H1 (cell line): ENCODE data around the gene ANO6. TPM values are rescaled to one million over a fixed set of nuclear protein-coding genes. Genes with fewer than 3 reads are reported as not detected.

Experiments
- CTCF ChIA-PET: fragments of 300-600 bp; sonication (Branson Sonifier 250); formaldehyde crosslinking; loops from one replicate; lab custom pipeline; 2021; ENCODE audit not compliant: partially characterized antibody; lab: Charles Lee
- POLR2A ChIA-PET: fragments of 300-600 bp; sonication (Branson Sonifier 250); formaldehyde crosslinking; loops from one replicate; lab custom pipeline; 2021; ENCODE audit warnings: inconsistent platforms; ENCODE audit not compliant: partially characterized antibody; lab: Charles Lee
- DNase-seq, 2 experiments: peaks; one replicate each; pipeline versions ENCODE4 v3.0.0 to v3.0.0-alpha.2; 2010 to 2022; ENCODE audit warnings: low spot score in 2 of 2, low read depth in 1 of 2, mixed read lengths in 1 of 2
- FAIRE-seq: peaks from 2 replicates; lab custom pipeline; 2011; peaks lifted over from hg19 to GRCh38; lab: Jason Lieb, UNC
- H2AFZ ChIP-seq: 2 replicates; pipeline ENCODE4 v1.8.1; 2012; ENCODE audit warnings: low read length, inconsistent platforms
- H2AK5ac ChIP-seq: 2 replicates; pipeline ENCODE4 v1.6.1; 2013; ENCODE audit warnings: low read depth, low read length
- H2BK120ac ChIP-seq: replicated peaks from 2 replicates; pipeline ENCODE3; 2013; ENCODE audit warnings: low read depth, low read length, inconsistent platforms
- H2BK12ac ChIP-seq: 2 replicates; pipeline ENCODE4 v1.6.1; 2013; ENCODE audit warnings: low read depth, low read length
- H2BK15ac ChIP-seq: 2 replicates; pipeline ENCODE4 v1.6.1; 2013; ENCODE audit warnings: low read length
- H2BK20ac ChIP-seq: 2 replicates; pipeline ENCODE4 v1.6.1; 2013; ENCODE audit warnings: low read length
- H2BK5ac ChIP-seq: 2 replicates; pipeline ENCODE4 v1.6.1; 2013; ENCODE audit warnings: low read depth, low read length
- H3K14ac ChIP-seq: 2 replicates; pipeline ENCODE4 v1.6.1; 2013; ENCODE audit warnings: inconsistent platforms; ENCODE audit not compliant: insufficient read length
- H3K18ac ChIP-seq: 2 replicates; pipeline ENCODE4 v1.6.1; 2013; ENCODE audit warnings: low read length; ENCODE audit errors: extremely low read depth
- H3K23ac ChIP-seq: 2 replicates; pipeline ENCODE4 v1.6.1; 2013; ENCODE audit warnings: inconsistent platforms; ENCODE audit not compliant: insufficient read length
- H3K23me2 ChIP-seq: 2 replicates; pipeline ENCODE4 v1.6.1; 2013; ENCODE audit warnings: low read depth, low read length
- H3K27ac ChIP-seq: 2 replicates; pipeline ENCODE4 v1.6.1; 2011; ENCODE audit warnings: low read depth, low read length, inconsistent platforms
- H3K27me3 ChIP-seq, 4 experiments: replicated peaks in 1 of 4; 1 replicate in 1 of 4; 2 replicates in 3 of 4; pipeline versions ENCODE4 v1.6.1 to v1.8.1; 2011 to 2013; ENCODE audit warnings: low read length in 3 of 4, mild to moderate bottlenecking in 3 of 4, inconsistent platforms in 2 of 4, mixed read lengths in 2 of 4, moderate library complexity in 1 of 4; ENCODE audit not compliant: control insufficient read depth in 3 of 4, insufficient read depth in 3 of 4; ENCODE audit errors: extremely low read depth in 1 of 4
- H3K36me3 ChIP-seq, 4 experiments: 2 replicates each; pipeline versions ENCODE4 v1.6.1 to v1.8.1; 2011 to 2013; ENCODE audit warnings: mild to moderate bottlenecking in 4 of 4, low read length in 3 of 4, moderate library complexity in 2 of 4, control low read depth in 1 of 4, inconsistent platforms in 1 of 4; ENCODE audit not compliant: insufficient read depth in 4 of 4, control insufficient read depth in 2 of 4
- H3K4ac ChIP-seq: replicated peaks from 2 replicates; pipeline ENCODE3; 2013; ENCODE audit warnings: low read length, low read depth, mixed read lengths, inconsistent platforms; ENCODE audit not compliant: insufficient read length
- H3K4me1 ChIP-seq, 4 experiments: replicated peaks in 1 of 4; 1 replicate in 1 of 4; 2 replicates in 3 of 4; pipeline versions ENCODE4 v1.6.1 to v1.8.1; 2011 to 2013; ENCODE audit warnings: low read length in 3 of 4, inconsistent platforms in 2 of 4, mixed read lengths in 1 of 4; ENCODE audit not compliant: insufficient read depth in 4 of 4, control insufficient read depth in 3 of 4
- H3K4me2 ChIP-seq, 2 experiments: 2 replicates each; pipeline versions ENCODE4 v1.6.1 to v1.8.1; 2011 to 2013; ENCODE audit warnings: low read depth in 2 of 2, low read length in 2 of 2, control low read depth in 1 of 2, inconsistent platforms in 1 of 2, mild to moderate bottlenecking in 1 of 2; ENCODE audit not compliant: insufficient read depth in 1 of 2
- H3K4me3 ChIP-seq, 4 experiments: fragments of 200-600, 300-600 bp in 1 of 4; sonication (generic), shearing (Covaris generic), sonication (Bioruptor Twin) in 1 of 4; 2 replicates each; pipeline versions ENCODE4 v1.5.1 to v1.8.1; 2011 to 2016; ENCODE audit warnings: low read length in 4 of 4, low read depth in 3 of 4, control low read depth in 2 of 4, inconsistent platforms in 2 of 4, mild to moderate bottlenecking in 2 of 4, mixed read lengths in 1 of 4, moderate library complexity in 1 of 4; ENCODE audit not compliant: insufficient read depth in 2 of 4; ENCODE audit errors: extremely low read depth in 1 of 4
- H3K56ac ChIP-seq: replicated peaks from 2 replicates; pipeline ENCODE3; 2013; ENCODE audit warnings: low read depth, mild to moderate bottlenecking, mixed read lengths, low read length, inconsistent platforms; ENCODE audit not compliant: insufficient read length
- H3K79me1 ChIP-seq: 2 replicates; pipeline ENCODE4 v1.6.1; 2013; ENCODE audit warnings: low read depth, low read length, control low read depth
- H3K79me2 ChIP-seq, 2 experiments: 2 replicates each; pipeline versions ENCODE4 v1.6.1 to v1.8.1; 2012 to 2013; ENCODE audit warnings: low read length in 2 of 2, mild to moderate bottlenecking in 2 of 2, inconsistent platforms in 1 of 2; ENCODE audit not compliant: insufficient read depth in 2 of 2, control insufficient read depth in 1 of 2
- H3K9ac ChIP-seq, 4 experiments: replicated peaks in 1 of 4; 1 replicate in 1 of 4; 2 replicates in 3 of 4; pipeline versions ENCODE4 v1.6.1 to v1.8.1; 2011 to 2013; ENCODE audit warnings: low read depth in 3 of 4, low read length in 3 of 4, control low read depth in 2 of 4, mild to moderate bottlenecking in 2 of 4, moderate library complexity in 2 of 4, inconsistent platforms in 1 of 4; ENCODE audit errors: extremely low read depth in 1 of 4
- H3K9me3 ChIP-seq, 2 experiments: 2 replicates each; pipeline versions ENCODE4 v1.6.1 to v1.8.1; 2012 to 2013; ENCODE audit warnings: mild to moderate bottlenecking in 2 of 2, moderate library complexity in 2 of 2, control low read depth in 1 of 2, inconsistent platforms in 1 of 2, low read depth in 1 of 2, low read length in 1 of 2, mixed read lengths in 1 of 2; ENCODE audit not compliant: insufficient read depth in 2 of 2
- H4K20me1 ChIP-seq, 2 experiments: replicated peaks in 1 of 2; 2 replicates each; pipeline versions ENCODE3 to v1.8.1; 2011 to 2013; ENCODE audit warnings: inconsistent platforms in 2 of 2, low read length in 2 of 2, mild to moderate bottlenecking in 1 of 2; ENCODE audit not compliant: insufficient read depth in 2 of 2, control insufficient read depth in 1 of 2
- H4K5ac ChIP-seq: 2 replicates; pipeline ENCODE4 v1.6.1; 2013; ENCODE audit warnings: low read length, low read depth, mixed read lengths, inconsistent platforms; ENCODE audit not compliant: insufficient read length
- H4K8ac ChIP-seq: 2 replicates; pipeline ENCODE4 v1.8.0; 2013; ENCODE audit warnings: mild to moderate bottlenecking, moderate library complexity, low read length, inconsistent platforms; ENCODE audit not compliant: insufficient read depth; ENCODE audit errors: extremely low read depth
- H4K91ac ChIP-seq: replicated peaks from 2 replicates; pipeline ENCODE3; 2013; ENCODE audit warnings: low read length, mixed read lengths, inconsistent platforms; ENCODE audit not compliant: insufficient read length
- EZH2 ChIP-seq: fragments of 200-600 bp; sonication (generic); IDR thresholded peaks from 2 replicates; pipeline ENCODE4 v1.7.1; 2012; ENCODE audit warnings: low read depth, mild to moderate bottlenecking, moderate library complexity, low read length, inconsistent platforms; ENCODE audit not compliant: severe bottlenecking
- MAFK ChIP-seq: IDR thresholded peaks from 2 replicates; pipeline ENCODE4 v1.6.1; 2012; ENCODE audit warnings: low read depth, mild to moderate bottlenecking, improper control_type of control experiment, low read length
- PHF8 ChIP-seq: fragments of 200-600 bp; sonication (generic); conservative IDR thresholded peaks from 2 replicates; pipeline ENCODE4 v1.7.1; 2012; ENCODE audit warnings: low read depth, mild to moderate bottlenecking, inconsistent platforms, low read length, moderate library complexity
- WGBS, 2 experiments: shearing (Covaris generic) in 1 of 2; methylation state at CpG; one replicate each; pipeline versions ENCODE4 v1.1.6 to v1.1.7; 2013 to 2015; ENCODE audit warnings: low lambda C conversion rate in 2 of 2, mixed read lengths in 2 of 2, inconsistent platforms in 1 of 2, low coverage in 1 of 2, missing lambda C conversion rate in 1 of 2; ENCODE audit not compliant: insufficient replicate concordance in 2 of 2, insufficient coverage in 1 of 2, insufficient read length in 1 of 2; ENCODE audit errors: extremely low coverage in 1 of 2, missing lambda C conversion rate in 1 of 2; 5-methylcytosine and 5-hydroxymethylcytosine counted together
- polyA plus RNA-seq, 7 experiments: library from polyadenylated mRNA; depleted of rRNA in 3 of 7; stranded (reverse) in 5 of 7; unstranded in 2 of 7; fragments of >200 nt in 5 of 7; fragments of 200-250 nt in 2 of 7; gene quantifications; 1 replicate in 5 of 7; 2 replicates in 1 of 7; 4 replicates in 1 of 7; pipeline versions ENCODE4 v1.2.1 to v1.2.3, GENCODE V29; 2011 to 2013; ENCODE audit warnings: missing spikeins in 2 of 7, mixed read lengths in 2 of 7
- total RNA-seq: library from RNA; stranded (reverse); fragmentation: NEBNext Ultra II Directional; extraction: Animal tissue kit (Norgen Biotek cat#: 25700); gene quantifications from 2 replicates; pipeline ENCODE4 v1.2.1, GENCODE V29; 2021

Gene ANO6
- total and polyA plus RNA-seq, 2 of the 8 experiments (the other 6 are each of a cell fraction or from before 2014, with no cell fraction given), result 15.1 to 39.7 TPM

DNA sequence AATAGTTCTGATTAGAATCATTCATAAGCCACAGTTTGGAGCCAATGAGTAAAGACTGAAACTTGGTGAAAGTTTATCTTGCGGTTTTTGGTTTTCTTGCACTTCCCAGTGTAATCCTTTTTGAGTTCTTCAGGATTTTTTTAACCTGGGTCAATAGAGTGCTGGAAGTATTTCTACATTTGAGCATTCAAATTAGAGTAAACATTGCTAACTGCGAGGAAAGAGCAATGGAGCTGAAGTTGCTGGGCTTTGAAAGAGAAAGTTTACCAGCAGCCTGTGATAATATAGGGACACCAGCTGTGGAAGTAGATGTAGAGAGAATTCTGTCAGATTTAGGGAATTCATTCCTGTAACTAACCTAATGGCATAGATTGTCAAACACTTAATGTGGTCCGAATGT, 30.3 kb downstream of the ANO6 start:
- Histone ChIP-seq H3K4me1 (peaks cover 0 to 6% (median 1%) of the 10 kb centered on the region in 4 experiments; a peak in 2 of 7 replicates), H2BK5ac (no peak overlapping the region), H2BK120ac (no peak overlapping the region), H2BK20ac (no peak overlapping the region), H3K27ac (no peak overlapping the region), H3K9me3 (no peaks in the 10 kb centered on the region; a peak in 1 of 4 replicates), H3K79me1 (peaks cover 5% of the 10 kb centered on the region; the same call in 1 of the 2 replicates), H2AFZ (no peak overlapping the region), H4K8ac (no peak overlapping the region), H3K4ac (no peak overlapping the region), H3K79me2 (peaks cover 2 to 56% of the 10 kb centered on the region in 2 experiments; a peak in 3 of 4 replicates), H3K23me2 (no peaks in the 10 kb centered on the region), H3K4me3 (no peak overlapping the region), H3K36me3 (no peaks in the 10 kb centered on the region), H3K4me2 (no peak overlapping the region), H3K18ac (no peak overlapping the region), H2BK12ac (no peak overlapping the region), H3K27me3 (no peaks in the 10 kb centered on the region), H3K23ac (no peak overlapping the region), H2BK15ac (no peak overlapping the region), H4K5ac (no peak overlapping the region), H2AK5ac (no peak overlapping the region), H4K91ac (no peak overlapping the region), H4K20me1 (peaks cover 0 to 7% of the 10 kb centered on the region in 2 experiments), H3K9ac (no peak overlapping the region), H3K14ac (no peak overlapping the region), H3K56ac (no peak overlapping the region)
- DNase-seq (no peak), FAIRE-seq (no peak)
- WGBS, 2 experiments, result 83% methylated on average over 3 of the region's 3 CpGs; no CpG with 5 or more reads in 1 of the 2 experiments
- ChIA-PET CTCF (interaction anchor here (1.0 to 1.7 kb wide), 2 partner anchors 11 to 13 kb away, joined by 3 to 4 read pairs; no protein-coding TSS in a partner anchor), POLR2A (interaction anchor here (1.9 kb wide), 1 partner anchor 11 kb away, joined by 9 read pairs; no protein-coding TSS in a partner anchor)
- no peak for TF ChIP-seq EZH2
- no peak for TF ChIP-seq MAFK
- TF ChIP-seq PHF8, result no peak
